Activated CD8-positive, alpha-beta memory T cell treated with anti-CD3 and anti-CD28 coated beads, Interleukin-2, amount 50 U/mL, for 24 hours (primary cell): Measurements from ENCODE around the gene TMC3.
"Not testable (repeated sequence)": the region's sequence is repeated elsewhere in the genome, so short reads cannot be mapped to it uniquely, and the experiment has no call there.

Experiments
- DNase-seq: peaks from one replicate; pipeline ENCODE4 v3.0.0-alpha.2; 2020; ENCODE audit errors: extremely low read depth

The TMC3 gene

GRCh38 chr15:81384891-81385720 lies 11.1 kb upstream of the TMC3 start:
- DNase-seq = no peak

- no peak for DNase-seq
These were observed 7.7 kb upstream of the TMC3 start for GRCh38 chr15:81381720-81382119.

GRCh38 chr15:81380668-81381067 lies 6.7 kb upstream of the TMC3 start:
- no peak for DNase-seq

DNA sequence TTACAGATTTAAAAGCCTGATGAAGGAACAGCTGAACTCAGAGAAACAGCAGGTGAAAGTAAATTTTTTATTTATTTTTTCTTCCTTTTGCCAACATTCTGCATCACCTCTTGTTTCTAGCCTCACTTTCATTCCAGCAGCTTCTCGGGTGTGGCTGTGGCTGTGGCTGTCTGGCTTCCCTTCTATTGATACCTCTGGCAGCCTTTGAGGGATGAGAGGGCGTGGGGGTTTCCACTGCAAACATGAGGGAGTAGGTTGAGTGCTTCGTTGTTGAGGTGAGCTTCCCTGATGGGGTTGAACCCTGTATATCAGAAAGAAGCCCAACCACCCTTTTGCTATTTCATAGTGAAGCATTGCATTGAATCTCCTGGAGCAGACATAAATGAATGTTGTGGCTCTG lies 6.2 kb upstream of the TMC3 start:
- no peak for DNase-seq

GRCh38 chr15:81379269-81379668 lies 5.3 kb upstream of the TMC3 start:
- no peak for DNase-seq

DNA sequence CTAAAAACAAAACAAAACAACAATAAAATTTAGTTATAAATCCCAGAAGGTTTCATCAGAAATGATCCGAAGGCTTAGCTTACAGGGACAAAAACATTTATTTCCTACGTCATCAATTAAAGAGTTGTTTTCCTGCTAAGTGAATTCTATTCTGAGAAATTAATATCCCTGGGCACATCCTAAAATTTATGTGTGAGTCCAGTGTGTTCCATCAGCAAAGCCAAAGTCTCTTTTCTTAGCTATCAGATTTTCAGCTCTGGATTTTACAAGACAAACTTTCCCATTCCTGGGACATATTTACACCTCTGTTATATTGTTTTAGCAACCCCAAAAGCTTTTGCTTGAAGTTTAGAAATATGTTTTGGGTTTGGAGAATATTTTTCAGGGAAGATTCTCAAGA lies 4.4 kb upstream of the TMC3 start:
- DNase-seq = no peak

DNA sequence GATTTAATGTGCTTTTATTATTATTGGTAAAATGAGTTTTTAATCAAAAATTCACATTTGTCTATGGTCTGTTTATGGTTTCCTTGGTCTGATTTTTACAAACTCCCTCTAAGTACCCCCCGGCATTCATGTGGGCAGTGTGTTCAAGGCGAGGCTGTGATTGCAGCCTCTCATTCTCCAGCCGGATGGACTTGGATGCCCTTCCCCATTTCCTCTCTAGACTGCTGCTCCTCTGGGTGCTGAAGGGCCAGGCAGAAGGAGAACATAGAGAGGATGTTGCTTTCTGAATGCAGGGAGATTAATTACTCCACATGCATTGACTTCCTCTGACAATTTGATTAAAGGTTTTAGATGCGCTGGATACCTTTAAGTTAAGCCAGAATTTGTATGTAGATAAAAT lies 3.9 kb upstream of the TMC3 start:
- no peak for DNase-seq

GRCh38 chr15:81376231-81376630 lies 2.2 kb upstream of the TMC3 start:
- DNase-seq = no peak

DNA sequence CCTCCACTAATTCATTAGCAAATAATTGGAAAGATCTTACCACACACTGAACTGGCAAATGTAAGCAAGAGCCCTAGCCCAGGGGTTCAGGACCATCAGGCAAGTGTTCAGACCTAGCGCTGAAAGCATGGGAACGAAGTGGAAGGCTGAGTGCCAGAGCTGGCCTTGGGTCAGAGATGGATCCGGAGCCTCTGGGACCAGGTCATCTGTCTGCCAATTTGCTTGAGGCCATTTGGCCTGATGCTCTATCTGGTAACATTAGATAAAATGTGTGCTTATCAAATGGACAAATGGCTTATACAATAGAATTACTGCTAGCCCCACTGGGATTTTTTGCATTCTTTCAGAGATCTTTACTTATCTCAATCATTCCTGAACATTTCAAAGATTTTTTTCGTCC lies 1.4 kb upstream of the TMC3 start:
- DNase-seq = no peak

- DNase-seq = no peak
These were observed 837 bp downstream of the TMC3 start for GRCh38 chr15:81373176-81373575.

- no peak for DNase-seq
These were observed 1.4 kb downstream of the TMC3 start for GRCh38 chr15:81372575-81372974.

DNA sequence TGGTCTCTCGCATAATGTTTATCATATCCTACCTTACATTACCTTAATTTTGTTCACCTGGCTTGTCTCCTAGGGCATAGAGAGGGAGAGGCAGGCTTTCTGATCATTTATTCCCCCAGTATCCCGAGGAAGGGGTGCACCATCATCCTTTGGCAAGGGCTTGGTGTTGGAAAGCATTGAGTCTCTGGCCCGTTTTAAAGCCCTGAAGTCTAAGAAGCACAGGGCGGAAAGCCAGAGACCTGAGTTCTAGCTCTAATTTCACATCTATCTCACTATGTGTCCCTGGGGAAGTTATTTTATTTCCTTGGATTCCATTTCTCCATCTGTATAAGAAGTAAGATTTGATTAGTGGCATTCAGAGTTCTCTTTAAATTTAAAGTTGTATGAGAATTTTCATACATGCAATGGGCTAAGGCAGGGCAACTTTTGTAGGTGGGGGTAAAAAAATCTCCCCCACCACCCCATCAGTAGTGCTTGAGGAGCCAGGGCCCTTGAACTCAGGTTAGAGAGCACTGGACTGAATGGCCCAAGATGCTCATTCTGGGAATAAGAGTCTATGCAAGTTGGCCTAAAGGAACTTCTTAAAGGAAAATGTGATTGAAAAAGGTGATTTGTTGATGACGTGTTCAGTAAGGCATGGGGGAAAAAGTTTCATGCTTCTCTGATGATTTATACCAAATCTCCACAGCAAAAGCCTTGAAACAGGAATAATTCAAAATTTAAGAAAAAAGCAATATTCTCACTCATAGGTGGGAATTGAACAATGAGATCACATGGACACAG lies 10.1 kb downstream of the TMC3 start:
- no peak for DNase-seq

GRCh38 chr15:81363276-81363675 lies 10.7 kb downstream of the TMC3 start:
- no peak for DNase-seq

GRCh38 chr15:81362790-81363189 lies 11.2 kb downstream of the TMC3 start:
- no peak for DNase-seq

DNA sequence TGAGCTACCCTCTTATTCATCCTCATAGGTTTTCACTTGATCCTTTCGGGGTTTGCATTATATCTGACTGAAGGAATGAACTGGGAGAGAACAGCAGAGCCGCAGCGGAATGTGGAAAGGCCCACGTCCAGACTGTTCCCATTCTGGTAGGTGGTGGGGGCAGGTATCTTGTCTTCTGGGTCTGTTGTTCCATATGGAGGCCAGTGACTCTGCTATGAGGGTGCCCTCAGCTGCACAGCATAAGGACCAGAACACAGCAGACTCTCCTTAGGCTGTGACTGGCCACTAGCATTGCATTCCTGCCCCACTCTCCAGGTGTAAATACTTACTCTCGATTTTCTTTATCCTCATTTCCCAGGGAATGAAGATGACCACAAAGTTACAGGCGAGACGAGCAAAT lies 12.1 kb downstream of the TMC3 start:
- DNase-seq = no peak

GRCh38 chr15:81360491-81360890 lies 13.5 kb downstream of the TMC3 start:
- DNase-seq = no peak

GRCh38 chr15:81358248-81358647 lies 15.8 kb downstream of the TMC3 start:
- DNase-seq = no peak

DNA sequence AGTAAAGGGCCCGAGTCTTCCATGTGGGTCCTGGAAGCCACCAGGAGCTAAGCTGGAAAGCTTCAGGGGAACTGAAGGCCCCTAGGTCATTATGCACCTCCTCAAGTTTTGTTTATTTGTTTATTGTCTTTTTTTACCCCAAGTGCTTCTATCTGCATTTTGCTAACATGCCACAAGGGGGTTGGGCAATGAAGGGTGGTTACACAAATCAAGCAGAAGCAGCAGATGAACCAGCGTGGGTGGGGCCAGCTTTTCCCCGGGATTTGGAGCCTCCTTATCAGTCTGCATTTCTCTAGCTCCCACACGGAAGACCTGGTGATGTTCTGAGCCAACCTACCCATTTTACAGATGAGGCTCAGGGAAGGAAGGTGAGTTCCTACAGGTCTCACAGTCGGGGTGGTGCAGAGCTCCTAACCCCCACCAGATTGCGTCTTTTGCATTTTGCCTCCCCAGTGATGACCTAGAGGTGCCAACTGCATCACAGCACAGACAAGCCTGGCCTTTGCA lies 16.8 kb downstream of the TMC3 start:
- no peak for DNase-seq

DNA sequence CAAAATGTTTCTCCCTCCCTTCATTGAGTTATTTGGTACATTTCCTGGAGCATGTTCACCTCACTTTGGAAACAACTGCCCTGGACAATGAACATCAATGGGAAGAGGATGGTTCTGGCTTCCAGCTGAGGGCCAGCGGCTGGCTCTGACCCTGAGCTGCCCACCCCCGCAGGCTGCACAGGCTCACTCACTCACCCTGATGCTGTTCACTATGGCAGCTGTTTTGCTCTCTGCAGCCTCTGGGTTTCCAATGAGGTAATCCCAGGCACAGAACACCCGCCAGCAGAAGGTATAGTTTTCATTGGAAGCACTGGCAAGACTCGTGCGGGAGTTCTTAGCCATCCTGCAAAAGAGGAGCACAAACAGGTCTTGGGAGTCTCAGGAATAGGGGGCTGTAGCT lies 17.8 kb downstream of the TMC3 start:
- no peak for DNase-seq

- no peak for DNase-seq
These were observed 22.4 kb downstream of the TMC3 start for GRCh38 chr15:81351651-81352050.

DNA sequence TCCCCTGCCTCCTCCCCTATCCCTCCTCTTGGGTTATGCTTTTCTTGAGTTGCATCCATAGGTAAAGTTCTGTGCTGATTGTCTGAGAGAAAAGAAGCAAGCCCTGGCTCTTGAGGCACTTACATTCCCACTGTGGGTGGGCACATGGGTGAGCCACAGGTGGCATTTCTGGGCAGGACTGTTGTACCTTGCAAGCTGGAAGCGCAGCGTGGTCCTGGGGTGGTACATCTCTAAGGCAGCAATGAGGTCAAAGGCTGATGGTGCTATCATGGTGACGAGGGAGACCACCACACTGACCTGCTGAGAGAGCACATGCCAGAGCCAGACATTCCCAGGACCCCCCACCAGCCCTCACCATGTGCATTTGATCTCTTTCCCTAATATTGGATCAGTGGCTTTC lies 24.7 kb downstream of the TMC3 start:
- no peak for DNase-seq

DNA sequence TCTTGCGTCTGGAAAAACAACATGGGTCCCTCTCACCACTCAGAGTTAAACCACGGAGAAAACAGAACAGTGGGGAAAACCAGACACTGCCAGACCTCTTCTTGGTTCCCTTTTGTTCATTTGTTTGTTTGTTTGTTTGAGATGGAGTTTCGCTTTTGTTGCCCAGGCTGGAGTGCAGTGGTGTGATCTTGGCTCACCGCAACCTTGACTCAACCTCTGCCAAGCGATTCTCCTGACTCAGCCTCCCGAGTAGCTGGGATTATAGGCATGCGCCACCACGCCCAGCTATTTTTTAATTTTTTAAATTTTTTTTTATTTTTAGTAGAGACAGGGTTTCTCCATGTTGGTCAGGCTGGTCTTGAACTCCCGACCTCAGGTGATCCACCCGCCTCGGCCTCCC lies 25.3 kb downstream of the TMC3 start:
- DNase-seq = not testable (repeated sequence)

DNA sequence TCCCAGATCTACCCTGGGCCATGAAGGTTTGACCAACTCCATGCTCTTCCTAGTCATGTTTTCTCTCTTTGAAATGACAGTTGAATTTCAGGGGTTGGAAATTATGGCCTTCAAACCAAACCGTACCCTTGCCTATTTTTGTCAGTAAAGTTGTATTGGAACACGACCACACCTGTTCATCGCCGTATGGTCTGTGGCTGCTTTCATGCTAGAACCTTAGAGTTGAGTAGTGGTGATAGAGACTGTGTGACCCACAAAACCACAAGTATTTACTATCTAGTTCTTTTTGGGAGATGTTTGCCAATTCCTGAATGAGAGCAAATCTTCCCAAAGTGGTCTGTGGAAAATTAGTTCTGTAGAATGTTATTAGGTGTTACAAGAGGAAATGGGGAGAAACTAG lies 26.1 kb downstream of the TMC3 start:
- DNase-seq = no peak
